Kidney (tissue), 14 donors: ENCODE data around the gene S1PR3. TPM values are rescaled to one million over a fixed set of nuclear protein-coding genes. Genes with fewer than 3 reads are reported as not detected.

Experiments
- DNase-seq, 5 donors: peaks; one replicate each; pipeline ENCODE4 v3.0.0-alpha.2; 2013 to 2020
- FAIRE-seq: peaks from 2 replicates; lab custom pipeline; 2012; peaks lifted over from hg19 to GRCh38; lab: Jason Lieb, UNC
- H3K27ac ChIP-seq, 2 donors: one replicate each; pipeline ENCODE4 v1.7.0; 2013; ENCODE audit warnings: low read depth in 2 of 2, low read length in 2 of 2, inconsistent platforms in 1 of 2
- H3K27me3 ChIP-seq: one replicate; pipeline ENCODE4 v1.7.1; 2013; ENCODE audit warnings: low read length, inconsistent platforms; ENCODE audit not compliant: control insufficient read depth, insufficient read depth
- H3K36me3 ChIP-seq, 3 donors: one replicate each; pipeline versions ENCODE4 v1.7.0 to v1.7.1; 2013; ENCODE audit warnings: low read length in 3 of 3, control low read depth in 1 of 3, inconsistent platforms in 1 of 3; ENCODE audit not compliant: insufficient read depth in 3 of 3, control insufficient read depth in 2 of 3
- H3K4me1 ChIP-seq, 3 donors: one replicate each; pipeline versions ENCODE4 v1.7.0 to v1.7.1; 2013; ENCODE audit warnings: low read length in 3 of 3, inconsistent platforms in 1 of 3, low read depth in 1 of 3; ENCODE audit not compliant: control insufficient read depth in 2 of 3, insufficient read depth in 2 of 3
- H3K4me3 ChIP-seq, 3 donors: one replicate each; pipeline versions ENCODE4 v1.7.0 to v1.8.1; 2013; ENCODE audit warnings: low read length in 3 of 3, control low read depth in 1 of 3, inconsistent platforms in 1 of 3
- H3K9ac ChIP-seq, 3 donors: one replicate each; pipeline versions ENCODE4 v1.7.0 to v1.7.1; 2013; ENCODE audit warnings: low read length in 3 of 3, control low read depth in 1 of 3, inconsistent platforms in 1 of 3
- H3K9me3 ChIP-seq, 3 donors: one replicate each; pipeline versions ENCODE4 v1.7.0 to v1.7.1; 2013; ENCODE audit warnings: low read length in 3 of 3, control low read depth in 1 of 3, inconsistent platforms in 1 of 3; ENCODE audit not compliant: control insufficient read depth in 2 of 3, insufficient read depth in 1 of 3
- intact Hi-C: fragments of 100-400 bp; cut with DNase I; formaldehyde crosslinking; loops from one replicate; pipeline ENCODE4 v1.11.1; 2022
- polyA plus RNA-seq: library from polyadenylated mRNA; stranded (reverse); fragments of 350-450 nt; fragmentation: Illumina TruSeq; extraction: RNeasy Lipid Tissue Mini Kit (QIAGEN cat#74804); gene quantifications from one replicate; pipeline ENCODE4 v1.2.3, GENCODE V29; 2014; ENCODE audit warnings: low read depth, low replicate concordance; ENCODE audit not compliant: insufficient read depth
- total RNA-seq: library from RNA; stranded (reverse); fragmentation: NEBNext Ultra II Directional; extraction: Animal tissue kit (Norgen Biotek cat#: 25700); gene quantifications from one replicate; pipeline ENCODE4 v1.2.1, GENCODE V29; 2021
- TF ChIP-seq, protein P1 (sequence below): IDR thresholded peaks from 3 replicates; pipeline ENCODE4 v1.5.1; 2012; ENCODE audit warnings: mild to moderate bottlenecking, moderate library complexity, borderline replicate concordance; ENCODE audit not compliant: insufficient read depth; ENCODE audit errors: extremely low read depth
- donor health status: control.
- donor health status: control.
- donor health status: control.
- donor health status: control.
- donor health status: control.
- donor health status: DM: yes; HTN: yes; CAD: no.
- donor health status: Normal renal cell carcinoma (clear cell type).

The S1PR3 gene
- total and polyA plus RNA-seq, 2 donors from 2014 or later = 12.4 to 36.4 TPM

DNA sequence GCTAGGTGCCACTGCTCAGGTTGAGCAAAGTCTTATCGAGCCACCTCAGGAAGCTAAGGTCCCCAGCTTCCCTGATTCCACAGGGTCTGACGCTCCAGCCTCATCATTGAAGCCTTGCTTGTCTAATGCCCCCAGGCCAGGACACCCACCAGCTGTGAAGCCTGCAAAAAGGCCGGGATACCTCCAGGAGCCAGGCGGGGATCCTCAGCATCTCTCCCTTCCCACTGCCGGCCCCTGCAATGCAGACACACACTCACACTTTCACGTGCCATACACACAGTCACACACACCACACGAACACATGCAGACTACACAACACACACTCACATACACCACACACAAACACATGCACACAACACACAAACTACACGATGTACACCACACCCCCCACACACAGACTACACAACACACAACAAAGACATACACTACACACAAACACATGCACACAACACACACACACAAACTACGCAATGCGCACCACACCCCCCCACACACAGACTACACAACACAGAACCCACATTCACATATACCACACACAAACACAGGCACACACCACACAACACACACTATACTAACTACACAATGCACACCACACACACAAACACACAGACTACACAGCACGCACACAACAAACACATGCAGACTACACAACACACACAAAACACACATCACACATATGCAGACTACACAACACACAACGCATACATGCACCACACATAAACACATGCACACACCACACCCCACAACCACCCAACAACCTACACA lies 17.8 kb upstream of the S1PR3 start:
- H3K9ac ChIP-seq = no peak overlapping the region
- H3K27me3 ChIP-seq = no peaks in the 10 kb centered on the region
- FAIRE-seq (no peak), DNase-seq (no peak)
- TF ChIP-seq, protein P1, sequence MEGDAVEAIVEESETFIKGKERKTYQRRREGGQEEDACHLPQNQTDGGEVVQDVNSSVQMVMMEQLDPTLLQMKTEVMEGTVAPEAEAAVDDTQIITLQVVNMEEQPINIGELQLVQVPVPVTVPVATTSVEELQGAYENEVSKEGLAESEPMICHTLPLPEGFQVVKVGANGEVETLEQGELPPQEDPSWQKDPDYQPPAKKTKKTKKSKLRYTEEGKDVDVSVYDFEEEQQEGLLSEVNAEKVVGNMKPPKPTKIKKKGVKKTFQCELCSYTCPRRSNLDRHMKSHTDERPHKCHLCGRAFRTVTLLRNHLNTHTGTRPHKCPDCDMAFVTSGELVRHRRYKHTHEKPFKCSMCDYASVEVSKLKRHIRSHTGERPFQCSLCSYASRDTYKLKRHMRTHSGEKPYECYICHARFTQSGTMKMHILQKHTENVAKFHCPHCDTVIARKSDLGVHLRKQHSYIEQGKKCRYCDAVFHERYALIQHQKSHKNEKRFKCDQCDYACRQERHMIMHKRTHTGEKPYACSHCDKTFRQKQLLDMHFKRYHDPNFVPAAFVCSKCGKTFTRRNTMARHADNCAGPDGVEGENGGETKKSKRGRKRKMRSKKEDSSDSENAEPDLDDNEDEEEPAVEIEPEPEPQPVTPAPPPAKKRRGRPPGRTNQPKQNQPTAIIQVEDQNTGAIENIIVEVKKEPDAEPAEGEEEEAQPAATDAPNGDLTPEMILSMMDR = no peak
- H3K9me3 ChIP-seq = peaks cover 0 to 3% (median 0%) of the 10 kb centered on the region in 3 donors
- peak overlapping the region in 1 of 3 donors; percentile 9 for H3K4me3 ChIP-seq
- no peaks in the 10 kb centered on the region for H3K36me3 ChIP-seq
- intact Hi-C loops = no loop called here
- no peaks in the 10 kb centered on the region for H3K4me1 ChIP-seq
- H3K27ac ChIP-seq = no peak overlapping the region

- Histone ChIP-seq H3K36me3 (no peaks in the 10 kb centered on the region), H3K4me1 (no peaks in the 10 kb centered on the region), H3K9me3 (peaks cover 0 to 3% (median 0%) of the 10 kb centered on the region in 3 donors), H3K9ac (no peak overlapping the region), H3K27ac (no peak overlapping the region), H3K4me3 (no peak overlapping the region), H3K27me3 (no peaks in the 10 kb centered on the region)
- intact Hi-C loops = no loop called here
- DNase-seq (no peak), FAIRE-seq (no peak)
- TF ChIP-seq, protein P1 = no peak
Observed at GRCh38 chr9:88974641-88975040, 16.6 kb upstream of the S1PR3 start.

- H3K9ac ChIP-seq = no peak overlapping the region
- DNase-seq = peak in 2 of 5 donors; percentile 1 to 11
- FAIRE-seq = no peak
- no peaks in the 10 kb centered on the region for H3K4me1 ChIP-seq
- H3K36me3 ChIP-seq = no peaks in the 10 kb centered on the region
- H3K27me3 ChIP-seq = no peaks in the 10 kb centered on the region
- no peak overlapping the region for H3K27ac ChIP-seq
- intact Hi-C loops = no loop called here
- H3K4me3 ChIP-seq = no peak overlapping the region
- peaks cover 0 to 3% (median 0%) of the 10 kb centered on the region in 3 donors for H3K9me3 ChIP-seq
- TF ChIP-seq, protein P1 = no peak
Observed at GRCh38 chr9:88975966-88976889, 15.0 kb upstream of the S1PR3 start.
